ENCODE measurements around the gene CCDC190. TPM values are rescaled to one million over a fixed set of nuclear protein-coding genes. Genes with fewer than 3 reads are reported as not detected.

The CCDC190 gene
- total RNA-seq, result under 1 TPM in 1 of 4 donors, not detected in 3; 0.26 TPM

- 31% methylated on average over 4 of the region's 4 CpGs for WGBS
- intact Hi-C loops (cut with DNase I), result loop anchor here (5.0 kb wide), 1 partner anchor 316 kb away; no protein-coding TSS in a partner anchor
- H3K27ac ChIP-seq (replicated peaks in 1 of 4), result peak within 1 kb of the TSS in 3 of 4 donors; percentile 3 to 56 (median 53)
- no peaks in the 10 kb centered on the region for H3K27me3 ChIP-seq
- H3K9me3 ChIP-seq, result no peaks in the 10 kb centered on the region
- no peaks in the 10 kb centered on the region for H3K36me3 ChIP-seq
- no peak for DNase-seq (ENCODE audit: extremely low spot score)
- H3K4me3 ChIP-seq, result no peak within 1 kb of the TSS
- H3K4me1 ChIP-seq, result peaks cover 6 to 17% (median 11%) of the 10 kb centered on the region in 4 donors
- TF ChIP-seq POLR2AphosphoS5 (IDR thresholded peaks at IDR 0.05), result no peak
Measured at GRCh38 chr1:162861101-162861500, at the start of gene CCDC190. TSS of gene CCDC190 (minus strand) at chr1:162861175. CDS start at chr1:162859646, 1,529 bp downstream.

GRCh38 chr1:162910161-162910560 lies 49.2 kb upstream of the CCDC190 start:
- DNase-seq (ENCODE audit: extremely low spot score), result no peak
- Histone ChIP-seq H3K27ac (replicated peaks in 1 of 4) (no peak overlapping the region), H3K36me3 (no peaks in the 10 kb centered on the region), H3K4me3 (no peak overlapping the region), H3K27me3 (no peaks in the 10 kb centered on the region), H3K4me1 (peaks cover 0 to 3% (median 0%) of the 10 kb centered on the region in 4 donors), H3K9me3 (peaks cover 0 to 17% (median 13%) of the 10 kb centered on the region in 4 donors)
- intact Hi-C loops (cut with DNase I), result no loop called here
- 85% methylated on average over 2 of the region's 2 CpGs for WGBS
- TF ChIP-seq EP300 (IDR thresholded peaks at IDR 0.05), result no peak
- no peak for TF ChIP-seq POLR2AphosphoS5 (IDR thresholded peaks at IDR 0.05)
- TF ChIP-seq CTCF (IDR thresholded peaks at IDR 0.05), result no peak
- TF ChIP-seq POLR2A (IDR thresholded peaks at IDR 0.05; ENCODE audit: low read depth), result no peak

- Histone ChIP-seq H3K36me3 (no peaks in the 10 kb centered on the region), H3K4me1 (peaks cover 0 to 3% (median 0%) of the 10 kb centered on the region in 4 donors), H3K9me3 (peaks cover 0 to 17% (median 13%) of the 10 kb centered on the region in 4 donors), H3K27ac (replicated peaks in 1 of 4) (no peak overlapping the region), H3K4me3 (no peak overlapping the region), H3K27me3 (no peaks in the 10 kb centered on the region)
- intact Hi-C loops (cut with DNase I), result no loop called here
- DNase-seq (ENCODE audit: extremely low spot score), result no peak
- 68% methylated on average over 2 of the region's 2 CpGs for WGBS
- TF ChIP-seq POLR2AphosphoS5 (IDR thresholded peaks at IDR 0.05) (no peak), EP300 (IDR thresholded peaks at IDR 0.05) (no peak)
Measured at GRCh38 chr1:162908780-162909179, 47.8 kb upstream of the CCDC190 start.

GRCh38 chr1:162908236-162908635 lies 47.3 kb upstream of the CCDC190 start:
- H3K27ac ChIP-seq (replicated peaks in 1 of 4), result no peak overlapping the region
- H3K27me3 ChIP-seq, result no peaks in the 10 kb centered on the region
- H3K4me1 ChIP-seq, result peaks cover 0 to 3% (median 0%) of the 10 kb centered on the region in 4 donors
- no peak for TF ChIP-seq POLR2A (IDR thresholded peaks at IDR 0.05; ENCODE audit: low read depth)
- intact Hi-C loops (cut with DNase I), result no loop called here
- WGBS, result 77% methylated on average over 2 of the region's 2 CpGs
- H3K36me3 ChIP-seq, result no peaks in the 10 kb centered on the region
- H3K4me3 ChIP-seq, result no peak overlapping the region
- DNase-seq (ENCODE audit: extremely low spot score), result no peak
- peaks cover 0 to 17% (median 13%) of the 10 kb centered on the region in 4 donors for H3K9me3 ChIP-seq

- no peak overlapping the region for H3K4me3 ChIP-seq
- H3K9me3 ChIP-seq, result peaks cover 0 to 2% (median under 1%) of the 10 kb centered on the region in 4 donors
- DNase-seq (ENCODE audit: extremely low spot score), result no peak
- 94% methylated on average over 2 of the region's 2 CpGs for WGBS
- H3K27ac ChIP-seq (replicated peaks in 1 of 4), result no peak overlapping the region
- intact Hi-C loops (cut with DNase I), result no loop called here
- no peaks in the 10 kb centered on the region for H3K27me3 ChIP-seq
- H3K4me1 ChIP-seq, result peaks cover 0 to 3% (median 0%) of the 10 kb centered on the region in 4 donors
- no peak for TF ChIP-seq POLR2AphosphoS5 (IDR thresholded peaks at IDR 0.05)
- no peaks in the 10 kb centered on the region for H3K36me3 ChIP-seq
Measured at GRCh38 chr1:162906485-162906884, 45.5 kb upstream of the CCDC190 start.

- no peak for TF ChIP-seq EP300 (IDR thresholded peaks at IDR 0.05)
- TF ChIP-seq POLR2AphosphoS5 (IDR thresholded peaks at IDR 0.05), result no peak
- no peak for TF ChIP-seq CTCF (IDR thresholded peaks at IDR 0.05)
- TF ChIP-seq POLR2A (IDR thresholded peaks at IDR 0.05; ENCODE audit: low read depth), result no peak
- intact Hi-C loops (cut with DNase I), result no loop called here
- no peaks in the 10 kb centered on the region for H3K36me3 ChIP-seq
- no peak overlapping the region for H3K4me3 ChIP-seq
- no peak overlapping the region for H3K27ac ChIP-seq (replicated peaks in 1 of 4)
- no peaks in the 10 kb centered on the region for H3K27me3 ChIP-seq
- H3K9me3 ChIP-seq, result no peaks in the 10 kb centered on the region
- no peak for DNase-seq (ENCODE audit: extremely low spot score)
- WGBS, result 83% methylated on average over 1 of the region's 1 CpG
- peaks cover 0 to 3% (median 0%) of the 10 kb centered on the region in 4 donors for H3K4me1 ChIP-seq
Measured at GRCh38 chr1:162905174-162906158, 44.5 kb upstream of the CCDC190 start.

All from esophagus muscularis mucosa (tissue), 4 donors.